ENCODE results near the gene EFCAB9.
"Not testable (repeated sequence)": the region's sequence is repeated elsewhere in the genome, so short reads cannot be mapped to it uniquely, and the experiment has no call there.

EFCAB9 gene

DNA sequence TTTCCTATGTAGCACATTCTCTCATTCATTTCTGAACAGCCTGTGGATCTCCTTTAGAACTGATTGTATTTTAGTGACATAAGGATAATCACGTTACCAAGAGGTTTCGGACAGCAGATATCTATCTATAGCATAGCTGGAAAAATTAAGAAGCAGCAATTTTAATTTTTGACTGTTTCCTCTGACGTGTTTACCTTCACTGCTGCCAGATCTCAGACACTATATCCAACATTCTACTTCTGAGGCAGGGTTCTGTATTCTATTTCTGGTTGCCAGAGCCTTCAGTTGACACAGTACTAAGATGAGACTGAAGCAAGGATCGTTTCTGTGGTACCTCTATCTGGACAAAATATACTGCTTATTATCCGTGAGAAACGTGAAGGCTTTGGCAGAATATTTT, at the start of gene EFCAB9:
EFCAB9 (plus strand) TSS at position 301 of the 400 bp plus-strand sequence; CDS start at position 302, 1 bp downstream.
- no peak for DNase-seq (ENCODE audit: low read depth in 2 of 3, low spot score in 2 of 3)

DNA sequence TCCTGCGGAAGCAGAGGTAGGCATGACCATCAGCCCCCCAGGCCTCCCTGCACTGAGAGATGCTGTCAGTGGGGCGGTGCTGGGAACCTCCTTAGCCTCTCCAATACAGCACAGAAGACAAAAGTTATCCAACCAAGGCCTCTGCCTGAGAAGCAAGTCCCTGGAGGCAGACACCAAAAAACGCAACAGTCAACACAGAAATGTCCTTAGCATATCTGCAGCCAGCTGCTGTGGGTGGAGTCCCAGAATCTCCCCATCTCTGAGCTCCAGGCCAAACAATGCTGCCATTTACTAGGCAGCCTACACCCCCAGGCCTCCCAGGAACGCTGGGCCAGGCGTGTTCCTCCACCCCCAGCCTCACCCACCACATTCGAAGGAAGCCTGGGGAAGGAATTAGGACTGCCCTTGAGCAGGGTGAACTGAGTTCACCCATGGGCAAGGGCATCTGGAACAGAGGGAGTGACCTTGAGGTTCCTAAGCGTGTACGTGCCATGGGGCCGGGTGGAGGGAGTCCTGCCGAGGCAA, 49.6 kb upstream of the EFCAB9 start:
- DNase-seq (ENCODE audit: low read depth in 2 of 3, low spot score in 2 of 3): no peak

DNA sequence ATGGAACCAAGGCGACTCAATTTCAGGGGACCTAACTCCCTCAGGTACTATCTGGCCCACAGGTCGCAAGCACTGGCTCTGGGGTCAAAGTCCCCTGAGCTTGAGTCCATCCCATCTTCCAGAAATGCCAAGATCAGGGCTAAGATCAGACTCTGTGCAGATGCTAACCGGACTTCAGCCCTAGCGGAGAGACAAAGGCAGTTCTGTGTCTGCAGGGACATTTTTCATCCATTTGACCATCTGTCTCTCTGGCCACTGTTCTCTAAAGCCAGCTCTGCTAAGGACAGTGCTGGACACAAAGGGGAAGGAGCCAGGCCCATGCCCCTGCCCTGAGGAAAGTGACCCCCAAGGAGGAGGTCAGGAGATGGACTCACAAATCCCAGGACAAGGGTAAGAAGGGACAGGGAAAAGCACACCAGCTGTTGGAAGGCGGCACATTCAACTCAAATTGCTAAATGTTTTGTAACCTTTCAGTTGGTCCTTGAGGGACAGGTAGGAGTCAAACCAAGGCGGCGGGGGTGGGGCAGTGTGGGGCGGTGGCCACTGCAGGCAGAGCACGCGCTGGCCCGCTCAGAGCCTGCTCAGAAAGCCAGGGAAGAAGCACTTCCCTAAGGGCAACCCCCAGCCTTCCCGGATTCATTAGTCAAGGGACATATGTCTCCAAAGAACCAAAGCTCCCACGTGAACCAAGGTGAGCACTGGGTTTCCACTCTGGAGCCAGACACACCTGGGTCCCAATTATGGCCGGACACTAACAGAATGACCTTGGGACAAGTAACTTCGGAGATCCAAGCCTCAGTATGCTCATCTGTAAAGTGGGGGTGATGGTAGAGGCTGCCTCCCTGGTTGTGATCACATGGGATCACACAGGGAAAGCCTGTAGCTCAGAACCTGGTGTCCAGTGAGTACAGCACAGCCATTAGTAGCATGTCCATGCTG, 48.8 kb upstream of the EFCAB9 start:
- DNase-seq (ENCODE audit: low read depth in 2 of 3, low spot score in 2 of 3): no peak

DNA sequence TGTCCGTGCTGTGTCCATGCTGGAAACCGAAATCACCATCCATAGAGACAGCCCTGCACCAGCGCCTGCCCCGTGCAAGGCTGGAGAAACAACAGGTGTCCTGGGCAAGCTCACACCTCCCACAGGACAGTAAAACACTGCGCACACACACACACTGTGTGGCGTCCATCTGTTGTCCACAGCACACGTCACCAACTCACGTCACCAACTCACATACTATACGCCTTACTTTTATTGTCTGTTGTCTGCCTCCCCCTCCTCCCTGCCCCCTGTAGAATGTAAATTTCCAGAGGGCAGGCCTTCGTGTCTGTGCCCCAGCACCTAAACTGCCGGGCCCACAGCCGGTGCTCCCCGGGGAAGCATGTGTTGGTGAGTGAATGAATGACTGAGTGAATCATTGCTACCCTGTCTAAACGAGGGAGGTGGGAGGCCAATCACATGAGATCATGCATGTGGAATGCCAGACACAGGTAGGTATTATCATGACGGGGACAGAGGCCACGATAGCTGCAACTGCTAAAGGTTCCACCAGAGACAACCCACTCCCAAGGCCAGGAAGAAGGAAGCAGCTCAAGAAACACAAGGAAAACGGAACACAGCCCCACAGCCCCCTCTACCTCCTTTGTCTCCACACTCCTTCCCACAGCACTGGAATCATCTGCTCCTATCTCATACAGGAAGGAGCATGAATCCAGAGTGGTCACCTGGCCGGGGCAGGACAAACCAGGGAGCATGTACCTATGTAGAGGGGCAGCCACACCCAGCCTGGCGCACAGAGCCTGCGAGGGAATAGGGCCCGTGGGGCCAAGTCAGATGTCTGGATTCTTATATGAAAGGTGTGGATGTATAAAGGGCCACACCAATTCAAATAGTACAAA, 47.9 kb upstream of the EFCAB9 start:
- no peak for DNase-seq (ENCODE audit: low read depth in 2 of 3, low spot score in 2 of 3)

DNA sequence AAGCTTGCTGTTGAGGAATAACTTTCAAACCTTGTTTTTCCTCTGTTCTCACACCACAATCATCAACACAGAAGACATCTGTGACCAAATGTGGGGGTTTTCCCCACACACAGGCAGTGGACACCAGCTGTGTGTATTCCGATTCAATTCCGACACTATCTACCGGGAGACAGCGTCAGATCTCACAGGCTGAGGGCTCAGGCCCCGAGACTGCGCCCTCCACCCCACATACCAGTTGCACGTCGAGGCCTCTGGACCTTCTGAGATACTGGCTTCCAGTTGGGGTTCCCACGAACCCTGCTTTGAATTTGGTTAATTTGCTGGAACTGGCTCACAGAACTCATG, 47.3 kb upstream of the EFCAB9 start:
- DNase-seq (ENCODE audit: low read depth in 2 of 3, low spot score in 2 of 3): no peak

DNA sequence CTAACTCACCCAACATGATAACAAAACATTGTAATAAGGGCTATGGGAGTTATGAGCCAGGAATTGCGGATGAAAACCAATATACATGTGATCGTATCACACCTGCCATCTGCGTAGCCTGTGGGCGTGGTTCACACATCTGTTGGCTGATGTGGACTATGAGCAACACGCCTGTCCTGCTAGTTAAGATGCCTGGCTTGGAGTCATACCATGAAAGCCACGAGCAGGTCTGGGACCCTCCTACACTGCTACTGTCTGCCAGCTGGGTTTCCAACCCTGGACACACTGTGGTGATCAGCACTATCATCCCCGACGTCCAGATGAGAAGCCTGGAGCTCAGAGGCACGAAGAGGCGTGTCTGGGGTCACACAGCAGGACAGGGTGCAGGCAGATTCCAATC, 46.1 kb upstream of the EFCAB9 start:
- no peak for DNase-seq (ENCODE audit: low read depth in 2 of 3, low spot score in 2 of 3)

DNA sequence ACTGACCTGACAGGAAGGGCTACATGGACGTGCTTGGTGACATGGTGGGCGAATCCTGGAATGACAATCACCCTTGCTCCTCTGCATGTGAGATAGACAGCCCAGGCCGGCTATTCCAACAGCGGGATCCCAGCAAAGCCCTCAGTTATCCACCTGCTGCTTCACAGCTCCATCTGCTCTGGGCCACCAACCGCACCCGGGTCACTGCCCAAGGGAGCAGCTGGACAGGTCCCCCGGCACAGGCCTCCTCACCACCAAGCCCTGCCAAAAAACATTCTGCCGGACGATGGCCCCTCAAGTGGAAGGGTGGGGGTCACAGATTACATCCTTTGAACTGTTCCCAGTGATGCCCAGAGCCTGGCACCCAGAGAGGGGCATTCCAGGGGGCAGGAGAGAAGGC, 45.6 kb upstream of the EFCAB9 start:
- no peak for DNase-seq (ENCODE audit: low read depth in 2 of 3, low spot score in 2 of 3)

DNA sequence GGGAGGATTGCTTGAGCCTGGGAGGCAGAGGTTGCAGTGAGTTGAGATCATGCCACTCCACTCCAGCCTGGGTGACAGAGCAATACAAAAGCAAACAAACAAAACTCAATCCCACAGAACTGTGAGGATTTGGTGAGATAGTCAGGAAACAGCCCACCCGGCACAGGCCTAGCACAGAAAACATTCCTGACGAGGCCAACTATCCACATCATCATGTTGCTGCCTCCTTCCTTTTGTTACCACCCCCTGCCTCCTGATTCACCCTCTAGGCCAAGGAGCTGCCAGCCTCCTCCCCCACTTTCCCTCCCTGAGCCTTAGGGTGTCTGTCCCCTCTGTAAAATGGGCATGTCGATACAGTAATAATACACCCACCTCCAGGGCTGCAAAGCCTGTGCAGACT, 44.9 kb upstream of the EFCAB9 start:
- DNase-seq (ENCODE audit: low read depth in 2 of 3, low spot score in 2 of 3): no peak

DNA sequence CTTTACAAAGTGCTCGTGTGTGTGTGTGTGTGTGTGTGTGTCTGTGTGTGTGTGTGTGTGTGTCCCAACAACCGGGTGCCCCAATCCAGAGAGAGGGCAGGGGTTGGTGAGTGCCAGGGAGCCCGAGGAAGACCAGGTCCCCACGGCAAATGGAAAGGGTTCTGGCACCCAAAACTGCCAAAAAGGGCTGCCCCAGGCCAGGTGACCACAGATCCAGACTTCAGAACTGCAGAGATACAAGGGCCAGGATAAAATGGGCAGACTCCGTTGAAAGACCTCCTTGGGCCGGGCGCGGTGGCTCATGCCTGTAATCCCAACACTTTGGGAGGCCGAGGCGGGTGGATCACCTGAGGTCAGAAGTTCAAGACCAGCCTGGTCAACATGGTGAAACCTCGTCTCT, 44.5 kb upstream of the EFCAB9 start:
- DNase-seq (ENCODE audit: low read depth in 2 of 3, low spot score in 2 of 3): not testable (repeated sequence)

DNA sequence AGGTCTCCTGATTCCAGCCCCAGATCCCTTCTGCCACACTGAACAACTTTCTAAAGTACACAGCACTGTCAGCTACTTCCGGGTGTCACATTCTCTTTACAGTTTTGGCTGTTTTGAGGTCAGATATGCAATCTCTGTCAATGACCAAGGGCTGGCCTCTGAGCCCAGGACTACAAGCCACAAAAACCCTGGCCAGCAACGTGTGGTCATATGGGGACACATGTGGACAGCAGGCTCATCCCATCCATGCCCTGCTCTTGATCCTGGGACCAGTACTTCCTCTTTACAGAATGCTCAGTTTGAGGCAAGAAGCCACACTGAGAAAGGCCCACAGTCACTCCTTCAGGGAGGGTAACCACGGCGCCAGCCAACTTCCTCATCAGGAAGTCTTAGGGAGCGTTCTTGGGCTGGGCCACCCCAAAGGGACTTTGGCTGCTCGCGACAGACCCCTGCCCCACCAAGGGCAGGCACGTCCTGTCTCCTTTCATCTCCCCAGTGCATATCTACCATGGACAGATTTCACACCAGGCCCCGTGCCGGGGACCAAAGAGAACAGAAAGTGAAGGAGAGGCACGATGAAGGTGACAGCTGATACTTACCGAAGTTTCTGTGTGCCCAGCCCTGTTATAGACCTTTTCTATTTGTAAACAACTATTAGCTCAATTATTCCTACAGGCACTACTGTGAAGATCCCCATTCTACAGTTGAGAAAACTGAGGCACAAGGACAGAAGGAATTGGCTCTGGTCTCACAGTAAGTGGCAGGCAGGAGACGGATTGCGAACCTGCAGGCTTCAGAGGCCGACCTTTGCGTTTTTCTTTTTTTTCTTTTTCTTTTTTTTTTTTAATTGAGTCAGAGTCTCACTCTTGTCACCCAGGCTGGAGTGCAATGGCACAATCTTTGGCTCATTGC, 43.2 kb upstream of the EFCAB9 start:
- no peak for DNase-seq (ENCODE audit: low read depth in 2 of 3, low spot score in 2 of 3)

DNA sequence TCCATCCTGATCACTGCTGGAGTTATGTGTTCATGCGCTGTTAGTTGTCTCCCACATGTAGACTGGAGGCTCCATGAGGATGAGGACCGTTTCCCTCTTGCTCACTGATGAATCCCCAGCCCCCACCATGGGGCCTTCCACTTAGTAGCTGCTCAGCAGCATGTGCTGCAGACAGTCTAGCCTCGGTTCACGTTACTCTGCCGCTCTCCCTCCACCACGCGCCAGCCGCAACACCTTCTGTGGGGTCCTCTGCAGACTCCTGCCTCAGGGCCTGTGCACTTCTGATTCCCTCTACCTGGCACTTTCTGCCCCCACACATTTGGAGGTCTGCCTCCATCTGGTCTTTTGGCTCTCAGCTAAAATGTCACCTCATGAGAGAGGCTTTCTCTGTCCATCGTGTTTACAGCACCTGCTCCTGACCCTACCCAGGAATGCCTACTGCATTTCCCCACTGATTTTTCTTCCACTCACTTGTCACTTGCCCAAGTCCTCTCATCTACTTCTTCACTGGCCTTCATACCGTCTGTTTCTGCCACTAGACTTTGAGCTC, 42.2 kb upstream of the EFCAB9 start:
- DNase-seq (ENCODE audit: low read depth in 2 of 3, low spot score in 2 of 3): no peak

DNA sequence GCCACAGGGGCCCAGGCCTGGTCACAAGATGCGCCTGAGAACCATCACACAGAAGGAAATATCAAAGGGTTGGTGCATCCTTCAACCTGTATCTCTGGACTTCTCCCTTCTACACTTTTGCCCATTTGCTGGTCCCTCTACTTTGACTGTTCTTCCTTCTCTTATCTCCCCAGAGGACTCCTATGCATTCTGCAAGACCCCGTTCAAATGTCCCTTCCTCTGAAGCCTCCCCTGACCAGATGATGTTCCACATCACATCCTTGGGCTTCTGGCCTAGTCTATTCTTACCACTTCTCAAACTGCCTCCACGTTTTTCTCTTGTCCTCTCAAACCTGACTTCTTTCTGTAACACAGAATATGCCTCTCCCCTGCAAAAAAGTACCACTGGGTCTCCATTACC, 40.3 kb upstream of the EFCAB9 start:
- no peak for DNase-seq (ENCODE audit: low read depth in 2 of 3, low spot score in 2 of 3)

DNA sequence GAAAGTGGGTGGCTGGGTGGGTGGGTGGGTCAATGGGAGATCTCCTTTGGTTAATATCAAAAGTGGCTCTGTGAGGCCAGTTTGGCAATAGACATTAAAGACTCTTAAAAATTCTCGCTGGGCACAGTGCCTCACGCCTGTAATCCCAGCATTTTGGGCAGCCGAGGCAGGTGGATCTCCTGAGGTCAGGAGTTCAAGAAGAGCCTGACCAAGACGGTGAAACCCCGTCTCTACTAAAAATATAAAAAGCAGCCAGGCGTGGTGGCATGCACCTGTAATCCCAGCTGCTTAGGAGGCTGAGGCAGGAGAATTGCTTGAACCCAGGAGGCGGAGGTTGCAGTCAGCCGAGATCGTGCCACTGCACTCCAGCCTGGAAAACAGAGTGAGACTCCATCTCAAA, 38.9 kb upstream of the EFCAB9 start:
- not testable (repeated sequence) for DNase-seq (ENCODE audit: low read depth in 2 of 3, low spot score in 2 of 3)

DNA sequence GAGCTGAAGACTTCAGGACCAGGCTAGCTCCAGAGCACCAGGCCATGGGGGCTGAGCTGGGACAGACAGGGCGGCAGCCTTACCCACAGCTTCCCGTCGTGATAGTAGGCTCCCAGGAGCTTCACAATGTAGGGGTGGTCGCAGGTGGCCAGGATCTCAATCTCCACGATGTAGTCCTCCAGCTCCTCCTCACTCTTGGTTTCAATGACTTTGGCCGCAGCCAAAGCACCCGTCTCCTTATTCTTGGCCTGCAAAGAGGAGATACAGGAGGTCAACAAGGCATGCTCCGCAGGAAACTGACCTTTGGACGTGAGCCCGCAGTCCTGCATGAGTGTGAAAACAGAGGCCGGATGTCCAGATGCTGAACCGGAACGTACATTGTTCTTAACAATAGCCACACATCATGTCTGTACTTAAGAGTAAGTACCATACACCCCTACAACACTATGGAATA, 37.4 kb upstream of the EFCAB9 start:
- DNase-seq (ENCODE audit: low read depth in 2 of 3, low spot score in 2 of 3): no peak

DNA sequence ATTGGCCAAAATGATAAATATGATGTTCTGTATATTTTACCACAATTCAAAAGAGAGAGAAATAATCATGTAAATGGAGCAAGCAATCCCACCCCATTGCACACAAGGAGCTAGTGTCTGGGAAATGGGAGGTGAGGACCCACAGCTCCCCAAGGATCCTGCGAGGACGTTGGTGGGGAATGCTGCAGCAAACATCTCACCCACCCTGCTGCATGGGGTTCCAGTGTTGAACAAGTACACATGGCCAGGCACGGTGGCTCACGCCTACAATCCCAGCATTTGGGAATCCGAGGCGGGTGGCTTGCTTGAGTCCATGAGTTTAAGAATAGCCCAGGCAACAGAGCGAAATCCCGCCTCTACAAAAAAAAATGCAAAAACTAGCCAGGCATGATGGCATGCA, 35.0 kb upstream of the EFCAB9 start:
- DNase-seq (ENCODE audit: low read depth in 2 of 3, low spot score in 2 of 3): no peak

DNA sequence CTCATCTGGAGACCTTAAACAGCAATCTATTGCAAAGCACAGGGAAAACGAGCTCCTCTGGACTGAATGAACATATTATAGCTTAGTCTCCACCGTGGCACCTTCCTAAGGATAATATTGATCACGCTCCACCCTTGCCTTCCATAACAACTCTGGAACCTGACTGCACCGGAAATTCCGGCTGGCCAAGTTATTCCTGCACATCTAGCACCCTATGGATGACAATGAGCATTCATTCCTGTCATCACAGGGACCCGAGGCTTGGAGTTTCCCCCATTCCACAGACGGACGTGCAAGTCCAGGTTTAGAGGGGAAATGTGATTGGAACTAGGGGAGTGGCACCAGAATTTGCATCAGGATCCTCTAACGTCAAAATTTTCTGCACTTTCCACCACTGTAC, 33.5 kb upstream of the EFCAB9 start:
- DNase-seq (ENCODE audit: low read depth in 2 of 3, low spot score in 2 of 3): no peak

DNA sequence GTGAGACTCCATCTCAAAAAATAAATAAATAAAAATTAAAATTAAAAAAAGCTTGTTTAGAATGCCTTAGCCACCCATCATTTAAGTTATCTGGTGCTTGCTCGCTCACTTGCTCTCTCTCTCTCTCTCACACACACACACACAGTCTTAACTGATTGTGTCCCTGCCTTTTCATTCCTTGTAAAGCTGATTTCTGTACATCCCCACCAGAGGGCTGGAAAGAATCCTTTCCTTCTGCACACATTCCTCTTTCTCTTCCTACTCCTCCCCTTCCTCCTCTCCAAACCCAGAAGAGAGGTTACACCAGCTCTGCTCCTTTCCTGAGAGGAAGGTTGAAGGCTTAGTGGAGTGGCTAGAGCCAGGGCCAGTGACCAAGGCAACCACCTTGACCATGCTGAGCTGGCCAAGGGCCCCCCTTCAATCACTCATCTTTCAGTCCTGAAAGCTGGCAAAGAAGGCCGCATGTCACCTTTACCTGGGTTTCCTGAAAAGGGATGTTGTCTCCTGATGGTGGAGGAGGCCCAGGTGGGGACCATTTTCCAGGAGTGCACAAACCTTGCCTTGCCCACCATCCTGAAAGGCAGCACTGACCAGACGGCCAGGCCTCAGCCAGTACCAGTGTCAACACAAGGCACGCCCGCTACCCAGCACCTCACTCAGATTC, 31.5 kb upstream of the EFCAB9 start:
- no peak for DNase-seq (ENCODE audit: low read depth in 2 of 3, low spot score in 2 of 3)

DNA sequence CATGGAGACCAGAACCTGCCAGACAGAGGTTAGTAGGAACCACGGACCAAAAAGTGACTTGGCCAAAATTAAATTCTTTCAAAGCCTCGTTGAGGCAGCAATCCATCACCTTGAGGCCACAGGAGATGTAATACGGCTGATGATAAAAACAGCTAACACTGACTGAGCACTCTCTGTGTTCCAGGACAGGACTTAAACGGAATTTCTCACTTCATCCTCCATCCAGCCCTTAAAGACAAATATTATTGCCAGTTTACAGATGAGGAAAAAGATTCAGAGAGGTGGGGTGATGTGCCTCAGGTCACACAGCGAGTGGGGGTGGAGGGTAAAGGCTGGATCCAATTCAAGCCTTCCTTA, 31.0 kb upstream of the EFCAB9 start:
- DNase-seq (ENCODE audit: low read depth in 2 of 3, low spot score in 2 of 3): no peak

DNA sequence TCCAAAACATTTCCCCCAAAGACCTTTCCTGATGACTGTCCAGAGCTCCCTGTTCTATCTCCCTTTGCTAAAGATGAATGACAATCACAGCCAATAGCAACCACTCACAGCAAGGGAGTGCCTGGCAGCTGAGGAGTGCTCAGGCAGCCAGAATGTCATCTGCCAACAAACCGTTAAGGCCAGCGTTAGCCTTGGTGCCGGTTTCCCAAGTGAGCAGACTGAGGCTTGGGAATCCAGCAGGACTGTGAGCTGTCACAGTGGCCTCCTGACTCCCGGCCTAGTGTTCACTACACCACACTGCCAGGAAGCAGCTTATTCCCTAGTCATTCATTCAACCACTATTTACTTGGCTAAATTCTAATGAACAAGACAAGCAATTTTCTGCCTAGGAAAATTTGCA, 30.6 kb upstream of the EFCAB9 start:
- DNase-seq (ENCODE audit: low read depth in 2 of 3, low spot score in 2 of 3): no peak

DNA sequence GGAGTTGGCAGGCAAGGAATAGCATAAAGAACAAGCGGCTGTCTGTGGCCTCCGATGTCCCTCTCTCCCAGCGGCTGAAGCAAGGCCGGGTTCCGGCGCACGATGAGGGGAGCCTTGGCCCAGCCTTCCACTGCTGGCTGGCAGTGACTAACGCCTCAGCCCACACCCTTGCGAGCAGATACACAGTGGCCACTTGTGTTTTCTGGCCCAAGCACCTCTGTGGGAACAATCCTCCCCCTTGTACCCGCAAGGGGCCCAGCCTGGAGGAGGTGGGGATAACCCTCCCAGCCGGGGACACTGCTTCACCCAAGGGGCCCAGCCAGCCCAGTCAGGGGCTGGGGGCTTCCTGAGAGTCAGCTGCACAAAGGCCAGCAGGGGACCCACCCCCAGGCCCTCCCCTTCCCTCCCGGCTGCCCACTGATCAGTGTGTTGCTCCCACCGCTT, 29.2 kb upstream of the EFCAB9 start:
- no peak for DNase-seq (ENCODE audit: low read depth in 2 of 3, low spot score in 2 of 3)
